Kidney tubule cell (primary cell): ENCODE measurements around the gene RNF128.
"Not testable (repeated sequence)": the region's sequence is repeated elsewhere in the genome, so short reads cannot be mapped to it uniquely, and the experiment has no call there.

Experiments
- DNase-seq: peaks from one replicate; pipeline ENCODE4 v3.0.0-alpha.2; 2018; ENCODE audit warnings: low spot score

Gene RNF128

GRCh38 chrX:106748377-106748776 is 21.9 kb downstream of the RNF128 start:
- no peak for DNase-seq

- no peak for DNase-seq
These were observed 24.9 kb downstream of the RNF128 start for GRCh38 chrX:106751407-106751806.

DNA sequence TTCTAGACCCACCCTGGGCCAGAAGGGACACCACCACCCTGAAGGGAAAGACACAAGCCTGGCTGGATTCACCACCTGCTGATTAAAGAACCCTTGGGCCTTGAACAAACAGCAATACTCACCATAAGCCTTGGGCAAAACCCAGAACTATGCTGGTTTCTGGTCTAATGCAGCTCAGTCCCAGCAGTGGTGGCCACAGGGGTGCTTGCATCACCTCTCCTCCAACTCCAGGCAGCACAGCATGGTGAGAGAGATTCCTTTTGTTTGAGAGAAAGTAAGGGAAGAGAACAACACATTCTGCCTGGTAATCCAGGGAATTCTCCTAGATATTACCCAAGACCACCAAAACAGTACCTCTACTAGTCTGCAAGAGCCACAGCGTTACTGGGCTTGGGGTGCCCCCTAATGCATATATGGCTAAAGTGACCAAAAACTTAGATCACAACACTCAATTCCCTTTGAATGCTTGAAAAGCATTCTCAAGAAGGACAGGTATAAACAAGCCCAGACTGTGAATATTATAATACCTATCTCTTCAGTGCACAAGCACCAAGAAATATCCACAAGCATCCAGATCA is 25.7 kb downstream of the RNF128 start:
- DNase-seq = no peak

- DNase-seq = not testable (repeated sequence)
These were observed 42.8 kb downstream of the RNF128 start for GRCh38 chrX:106769288-106769687.

- peak; percentile 13 for DNase-seq
These were observed 48.5 kb downstream of the RNF128 start for GRCh38 chrX:106774981-106775380.

- DNase-seq = peak; percentile 49
These were observed 53.8 kb downstream of the RNF128 start for GRCh38 chrX:106780264-106780663.

- peak; percentile 81 for DNase-seq
These were observed 54.3 kb downstream of the RNF128 start for GRCh38 chrX:106780664-106781377.

GRCh38 chrX:106783716-106784115 is 57.2 kb downstream of the RNF128 start:
- no peak for DNase-seq

GRCh38 chrX:106791495-106791894 is 65.0 kb downstream of the RNF128 start:
- peak; percentile 24 for DNase-seq

DNA sequence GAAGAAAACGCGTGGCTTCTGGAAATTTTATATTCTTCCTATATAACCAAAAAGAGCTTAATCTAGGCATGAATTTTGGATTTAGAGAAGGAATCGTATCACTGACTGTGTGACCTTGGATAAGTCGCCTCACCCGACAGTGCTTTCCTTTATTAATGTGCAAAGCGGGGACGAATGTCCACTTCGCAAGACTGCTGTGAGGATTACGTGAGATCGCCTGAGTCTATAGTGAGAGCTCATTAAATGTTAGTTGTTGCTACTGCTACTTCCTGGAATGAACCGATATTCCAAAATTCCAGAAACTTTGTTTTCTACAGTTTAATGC is 75.5 kb downstream of the RNF128 start:
- DNase-seq = no peak

GRCh38 chrX:106802388-106803275 is 76.1 kb downstream of the RNF128 start, which contains the start of gene TBC1D8B:
Gene TBC1D8B, plus strand, starts transcription at chrX:106802673. Its CDS starts 181 bp downstream, at chrX:106802854.
- peak; percentile 91 for DNase-seq

- DNase-seq = no peak
These were observed 84.8 kb downstream of the RNF128 start for GRCh38 chrX:106811131-106811910.

- DNase-seq = peak; percentile 33
These were observed 86.4 kb downstream of the RNF128 start for GRCh38 chrX:106812930-106813329.

GRCh38 chrX:106814093-106814492 is 87.6 kb downstream of the RNF128 start:
- DNase-seq = not testable (repeated sequence)
